Panc1 (cell line): ENCODE results near the gene FXYD7. TPM values are rescaled to one million over a fixed set of nuclear protein-coding genes. Genes with fewer than 3 reads are reported as not detected.

Experiments
- ATAC-seq: fragments of 200-7000 bp; cut with Tn5 transposase; 2 replicates; pipeline ENCODE4 v1.9.1; 2020; ENCODE audit warnings: mild to moderate bottlenecking, moderate library complexity
- BruUV-seq: library from RNA; stranded (reverse); fragments of 400-500 nt; replicated peaks from 2 replicates; lab custom pipeline; 2021; lab: Mats Ljungman, UMichigan
- CTCF ChIA-PET: fragments of 300-600 bp; sonication (Branson Sonifier 250); formaldehyde crosslinking; loops from one replicate; lab custom pipeline; 2022; ENCODE audit warnings: antibody characterized with exemption; lab: Charles Lee
- POLR2A ChIA-PET: fragments of 300-600 bp; sonication (Branson Sonifier 250); formaldehyde crosslinking; loops from one replicate; lab custom pipeline; 2022; ENCODE audit warnings: antibody characterized with exemption; lab: Charles Lee
- DNase-seq: peaks from one replicate; pipeline ENCODE4 v3.0.0-alpha.2; 2010; ENCODE audit warnings: low read depth, low spot score
- H3K27ac ChIP-seq: 2 replicates; pipeline ENCODE4 v1.5.1; 2011; ENCODE audit warnings: mild to moderate bottlenecking, low read length, inconsistent platforms
- H3K27me3 ChIP-seq: fragments of 200-500 bp; sonication (Bioruptor generic); 2 replicates; pipeline ENCODE4 v1.6.0; 2014; ENCODE audit warnings: low read length, inconsistent platforms; ENCODE audit not compliant: control insufficient read depth, insufficient read depth
- H3K36me3 ChIP-seq: fragments of 200-500 bp; sonication (Bioruptor generic); 2 replicates; pipeline ENCODE4 v1.5.1; 2014; ENCODE audit warnings: inconsistent platforms, mild to moderate bottlenecking, low read length, moderate library complexity; ENCODE audit not compliant: control insufficient read depth, insufficient read depth
- H3K4me1 ChIP-seq: 2 replicates; pipeline ENCODE4 v1.5.1; 2011; ENCODE audit warnings: inconsistent platforms, mild to moderate bottlenecking, low read length, moderate library complexity; ENCODE audit not compliant: control insufficient read depth, insufficient read depth
- H3K4me3 ChIP-seq, 2 experiments: 2 replicates each; pipeline ENCODE4 v1.5.1; 2011 to 2012; ENCODE audit warnings: low read depth in 2 of 2, low read length in 2 of 2, mild to moderate bottlenecking in 2 of 2, inconsistent platforms in 1 of 2, moderate library complexity in 1 of 2
- H3K9me3 ChIP-seq: fragments of 200-500 bp; sonication (Bioruptor generic); 2 replicates; pipeline ENCODE4 v1.5.1; 2014; ENCODE audit warnings: low read depth, mild to moderate bottlenecking, inconsistent platforms, low read length, moderate library complexity; ENCODE audit not compliant: control insufficient read depth, insufficient read depth
- POLR2AphosphoS5 ChIP-seq: IDR thresholded peaks from 2 replicates; pipeline ENCODE4 v1.6.1; 2012; ENCODE audit warnings: mild to moderate bottlenecking, low read depth, low read length, moderate library complexity
- SIN3A ChIP-seq: IDR thresholded peaks from 2 replicates; pipeline ENCODE4 v1.6.1; 2012; ENCODE audit warnings: low read depth, mild to moderate bottlenecking, low read length, moderate library complexity, borderline replicate concordance; ENCODE audit not compliant: insufficient read depth
- TCF7L2 ChIP-seq: IDR thresholded peaks from 2 replicates; pipeline ENCODE4 v1.6.1; 2011; ENCODE audit warnings: mild to moderate bottlenecking, low read depth, low read length, inconsistent platforms
- in situ Hi-C: cut with HindIII; loops from 2 replicates; pipeline ENCODE4 v1.10.0; 2016; ENCODE audit warnings: low sequenced_read_pairs, low pct_unique_long_range_greater_than_20kb
- intact Hi-C: fragments of 100-400 bp; cut with micrococcal nuclease; formaldehyde crosslinking; loops from one replicate; pipeline ENCODE4 v1.10.0; 2022; ENCODE audit not compliant: unreplicated experiment
- total RNA-seq: library from RNA; stranded (reverse); gene quantifications from one replicate; pipeline ENCODE4 v1.2.1, GENCODE V29; 2021; ENCODE audit not compliant: unreplicated experiment
- TF ChIP-seq, protein P1 (sequence below): fragments of 450-650 bp; IDR thresholded peaks from 2 replicates; pipeline ENCODE4 v1.5.1; 2017; ENCODE audit warnings: mild to moderate bottlenecking
- TF ChIP-seq, protein P2 (sequence below), 2 experiments: IDR thresholded peaks; 2 replicates each; pipeline ENCODE4 v1.6.1; 2011 to 2012; ENCODE audit warnings: low read depth in 2 of 2, control low read depth in 1 of 2, low read length in 1 of 2, mild to moderate bottlenecking in 1 of 2, moderate library complexity in 1 of 2; ENCODE audit not compliant: insufficient read depth in 1 of 2

FXYD7 gene
- total RNA-seq, 1 experiment from 2014 or later = not detected

DNA sequence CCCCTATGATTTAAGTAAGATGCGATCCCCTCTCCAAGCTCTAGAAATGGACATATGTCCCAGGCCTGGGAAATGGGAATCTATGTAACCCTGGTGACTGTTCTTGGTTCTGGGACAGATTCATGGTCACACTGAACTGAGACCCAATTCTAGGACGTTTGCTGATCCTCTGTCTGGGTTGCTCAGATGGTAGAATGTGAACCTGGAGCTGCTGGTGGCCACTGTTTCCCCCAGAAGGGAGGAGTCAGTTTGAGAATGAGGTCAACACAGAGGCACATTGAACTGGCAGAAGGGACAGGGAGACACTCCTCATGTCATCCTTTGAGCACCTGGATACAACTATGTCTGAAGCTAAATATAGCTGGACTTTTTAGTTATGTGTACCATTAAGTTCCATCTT, 56.4 kb downstream of the FXYD7 start:
- ATAC-seq (no peak), DNase-seq (no peak)
- Histone ChIP-seq H3K27ac (no peak overlapping the region), H3K27me3 (peaks cover 15% of the 10 kb centered on the region), H3K9me3 (no peaks in the 10 kb centered on the region), H3K4me1 (no peaks in the 10 kb centered on the region), H3K4me3 (no peak overlapping the region), H3K36me3 (no peaks in the 10 kb centered on the region)
- intact Hi-C loops = no loop called here
- POLR2A ChIA-PET = interaction anchor here (0.6 kb wide), 1 partner anchor 12 kb away, joined by 4 read pairs; no protein-coding TSS in a partner anchor
- CTCF ChIA-PET = interaction anchor here (0.6 kb wide), 1 partner anchor 132 kb away, joined by 6 read pairs; no protein-coding TSS in a partner anchor
- BruUV-seq = no TSS peak
- TF ChIP-seq SIN3A (no peak), TCF7L2 (no peak), POLR2AphosphoS5 (no peak)
- TF ChIP-seq, protein P1, sequence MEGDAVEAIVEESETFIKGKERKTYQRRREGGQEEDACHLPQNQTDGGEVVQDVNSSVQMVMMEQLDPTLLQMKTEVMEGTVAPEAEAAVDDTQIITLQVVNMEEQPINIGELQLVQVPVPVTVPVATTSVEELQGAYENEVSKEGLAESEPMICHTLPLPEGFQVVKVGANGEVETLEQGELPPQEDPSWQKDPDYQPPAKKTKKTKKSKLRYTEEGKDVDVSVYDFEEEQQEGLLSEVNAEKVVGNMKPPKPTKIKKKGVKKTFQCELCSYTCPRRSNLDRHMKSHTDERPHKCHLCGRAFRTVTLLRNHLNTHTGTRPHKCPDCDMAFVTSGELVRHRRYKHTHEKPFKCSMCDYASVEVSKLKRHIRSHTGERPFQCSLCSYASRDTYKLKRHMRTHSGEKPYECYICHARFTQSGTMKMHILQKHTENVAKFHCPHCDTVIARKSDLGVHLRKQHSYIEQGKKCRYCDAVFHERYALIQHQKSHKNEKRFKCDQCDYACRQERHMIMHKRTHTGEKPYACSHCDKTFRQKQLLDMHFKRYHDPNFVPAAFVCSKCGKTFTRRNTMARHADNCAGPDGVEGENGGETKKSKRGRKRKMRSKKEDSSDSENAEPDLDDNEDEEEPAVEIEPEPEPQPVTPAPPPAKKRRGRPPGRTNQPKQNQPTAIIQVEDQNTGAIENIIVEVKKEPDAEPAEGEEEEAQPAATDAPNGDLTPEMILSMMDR = no peak
- TF ChIP-seq, protein P2, sequence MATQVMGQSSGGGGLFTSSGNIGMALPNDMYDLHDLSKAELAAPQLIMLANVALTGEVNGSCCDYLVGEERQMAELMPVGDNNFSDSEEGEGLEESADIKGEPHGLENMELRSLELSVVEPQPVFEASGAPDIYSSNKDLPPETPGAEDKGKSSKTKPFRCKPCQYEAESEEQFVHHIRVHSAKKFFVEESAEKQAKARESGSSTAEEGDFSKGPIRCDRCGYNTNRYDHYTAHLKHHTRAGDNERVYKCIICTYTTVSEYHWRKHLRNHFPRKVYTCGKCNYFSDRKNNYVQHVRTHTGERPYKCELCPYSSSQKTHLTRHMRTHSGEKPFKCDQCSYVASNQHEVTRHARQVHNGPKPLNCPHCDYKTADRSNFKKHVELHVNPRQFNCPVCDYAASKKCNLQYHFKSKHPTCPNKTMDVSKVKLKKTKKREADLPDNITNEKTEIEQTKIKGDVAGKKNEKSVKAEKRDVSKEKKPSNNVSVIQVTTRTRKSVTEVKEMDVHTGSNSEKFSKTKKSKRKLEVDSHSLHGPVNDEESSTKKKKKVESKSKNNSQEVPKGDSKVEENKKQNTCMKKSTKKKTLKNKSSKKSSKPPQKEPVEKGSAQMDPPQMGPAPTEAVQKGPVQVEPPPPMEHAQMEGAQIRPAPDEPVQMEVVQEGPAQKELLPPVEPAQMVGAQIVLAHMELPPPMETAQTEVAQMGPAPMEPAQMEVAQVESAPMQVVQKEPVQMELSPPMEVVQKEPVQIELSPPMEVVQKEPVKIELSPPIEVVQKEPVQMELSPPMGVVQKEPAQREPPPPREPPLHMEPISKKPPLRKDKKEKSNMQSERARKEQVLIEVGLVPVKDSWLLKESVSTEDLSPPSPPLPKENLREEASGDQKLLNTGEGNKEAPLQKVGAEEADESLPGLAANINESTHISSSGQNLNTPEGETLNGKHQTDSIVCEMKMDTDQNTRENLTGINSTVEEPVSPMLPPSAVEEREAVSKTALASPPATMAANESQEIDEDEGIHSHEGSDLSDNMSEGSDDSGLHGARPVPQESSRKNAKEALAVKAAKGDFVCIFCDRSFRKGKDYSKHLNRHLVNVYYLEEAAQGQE (IDR thresholded peaks at IDR 0.05; ENCODE audit: insufficient read depth in 1 of 2, low read depth in 2 of 2, low read length in 1 of 2) = no peak
- in situ Hi-C loops = no loop called here

DNA sequence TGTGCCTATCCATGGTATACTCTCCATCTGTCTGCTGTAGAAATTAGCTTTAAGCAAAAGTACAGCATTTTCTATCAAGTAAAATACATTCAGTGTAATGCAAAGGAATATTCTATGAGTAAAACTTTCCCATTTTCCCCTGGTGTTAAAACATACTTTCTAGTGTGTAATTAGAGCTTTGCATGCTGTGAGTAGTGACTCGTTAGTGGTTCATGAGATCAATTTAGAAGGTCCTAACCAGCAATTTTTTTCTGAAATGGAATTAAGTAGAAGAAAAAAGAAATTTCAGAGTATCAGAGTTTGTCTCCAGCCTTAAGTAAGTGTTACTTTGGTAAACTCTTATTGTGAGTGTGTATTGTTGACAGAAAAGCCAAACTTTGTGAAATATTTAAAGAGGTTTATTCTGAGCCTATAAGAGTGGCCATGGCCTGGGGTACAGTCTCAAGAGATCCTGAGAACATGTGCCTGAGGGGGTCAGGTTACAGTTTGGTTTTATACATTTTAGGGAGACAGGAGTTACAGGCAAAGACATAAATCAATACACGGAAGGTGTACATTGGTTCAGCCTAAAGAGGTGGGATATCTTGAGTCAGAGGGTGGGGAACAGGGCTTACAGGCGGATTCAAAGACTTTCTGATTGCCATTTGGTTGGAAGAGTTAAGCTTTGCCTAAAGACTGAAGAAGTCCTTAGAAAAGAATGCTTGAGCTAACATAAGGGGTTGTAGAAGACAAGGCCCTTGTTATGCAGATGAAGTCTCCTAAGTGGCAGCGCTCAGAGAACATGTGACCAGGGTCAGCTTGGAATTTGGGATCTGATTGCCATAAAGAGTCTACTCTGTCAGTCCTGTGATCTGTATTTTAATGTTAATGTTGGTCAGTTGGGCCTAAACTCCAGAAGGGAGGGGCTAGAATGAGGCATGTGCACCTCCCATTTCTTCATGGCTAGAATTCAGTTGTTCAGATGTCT, 60.0 kb downstream of the FXYD7 start:
- in situ Hi-C loops = no loop called here
- Histone ChIP-seq H3K4me1 (no peaks in the 10 kb centered on the region), H3K27me3 (peaks cover 7% of the 10 kb centered on the region; the same call in 1 of the 2 replicates), H3K4me3 (no peak overlapping the region), H3K27ac (no peak overlapping the region), H3K9me3 (no peaks in the 10 kb centered on the region), H3K36me3 (no peaks in the 10 kb centered on the region)
- no peak for DNase-seq
- ChIA-PET POLR2A (no interaction called here), CTCF (no interaction called here)
- intact Hi-C loops = no loop called here
- BruUV-seq = no TSS peak
- TF ChIP-seq, protein P1 = no peak
- TF ChIP-seq POLR2AphosphoS5 = no peak
- TF ChIP-seq, protein P2 (IDR thresholded peaks at IDR 0.05; ENCODE audit: insufficient read depth in 1 of 2, low read depth in 2 of 2, low read length in 1 of 2) = no peak
- TF ChIP-seq SIN3A = no peak
- TF ChIP-seq TCF7L2 = no peak
- ATAC-seq = no peak
